ENCODE results near the gene MGAT5B. TPM values are rescaled to one million over a fixed set of nuclear protein-coding genes. Genes with fewer than 3 reads are reported as not detected.
"Not testable (repeated sequence)": the region's sequence is repeated elsewhere in the genome, so short reads cannot be mapped to it uniquely, and the experiment has no call there.

MGAT5B gene
- polyA plus RNA-seq, 3 donors from 2014 or later, result not detected

DNA sequence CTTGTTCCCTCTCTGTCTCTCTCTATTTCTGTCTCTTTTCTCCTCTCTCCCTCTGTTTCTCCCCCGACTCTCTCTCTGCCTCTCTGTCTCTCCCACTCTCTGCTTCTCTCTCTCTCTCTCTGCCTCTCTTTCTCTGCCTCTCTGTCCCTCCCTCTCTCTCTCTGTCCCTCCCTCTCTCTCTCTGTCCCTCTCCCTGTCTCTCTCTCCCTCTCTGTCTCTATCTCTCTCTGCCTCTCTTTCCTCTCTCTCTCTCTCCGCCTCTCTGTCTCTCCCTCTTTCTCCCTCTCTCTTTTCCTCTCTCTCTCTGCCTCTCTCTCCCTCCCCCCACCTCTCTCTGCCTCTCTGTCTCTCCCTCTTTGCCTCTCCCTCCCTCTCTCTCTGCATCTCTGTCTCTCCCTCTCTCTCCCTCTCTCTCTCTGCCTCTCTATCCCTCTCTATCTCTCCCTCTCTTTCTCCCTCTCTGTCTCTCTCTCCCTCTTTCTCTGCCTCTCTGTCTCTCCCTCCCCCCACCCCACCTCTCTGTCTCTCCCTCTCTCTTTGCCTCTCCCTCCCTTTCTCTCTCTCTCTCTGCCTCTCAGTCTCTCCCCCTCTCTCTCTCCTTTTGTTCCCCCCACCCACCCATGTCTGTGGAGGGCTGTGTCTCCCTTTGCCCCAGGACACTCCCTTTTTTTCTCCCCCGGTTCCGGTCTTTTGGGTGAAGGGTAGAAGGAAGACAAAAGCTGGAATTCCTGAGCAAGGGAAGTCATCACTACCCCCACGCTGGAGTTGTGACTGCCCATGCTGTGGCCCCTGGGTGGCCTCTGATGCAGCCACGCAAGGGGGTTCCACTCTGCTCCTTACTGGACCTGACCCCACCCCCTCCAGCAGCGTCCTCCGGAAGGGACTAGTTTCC, 27.1 kb upstream of the MGAT5B start:
- H3K36me3 Mint-ChIP-seq, result peaks cover 0 to 5% (median 0%) of the 10 kb centered on the region in 3 donors
- H3K27ac Mint-ChIP-seq, result peak overlapping the region in 1 of 6 donors; percentile 26
- no peak for DNase-seq
- H3K27me3 Mint-ChIP-seq (ENCODE audit: low read depth in 3 of 3), result peaks cover 4 to 15% (median 10%) of the 10 kb centered on the region in 3 donors
- H3K4me3 Mint-ChIP-seq, result peak overlapping the region in 2 of 5 donors; percentile 61 to 67
- peaks cover 16 to 23% of the 10 kb centered on the region in 2 donors for H3K4me1 Mint-ChIP-seq
- H3K9me3 Mint-ChIP-seq, result no peaks in the 10 kb centered on the region

GRCh38 chr17:76841776-76842405, 26.3 kb upstream of the MGAT5B start:
- Mint-ChIP-seq H3K4me1 (peaks cover 16 to 23% of the 10 kb centered on the region in 2 donors), H3K27me3 (ENCODE audit: low read depth in 3 of 3) (peaks cover 4 to 15% (median 15%) of the 10 kb centered on the region in 3 donors), H3K36me3 (peaks cover 0 to 5% (median 0%) of the 10 kb centered on the region in 3 donors), H3K27ac (no peak overlapping the region), H3K9me3 (no peaks in the 10 kb centered on the region), H3K4me3 (peak overlapping the region in 2 of 5 donors; percentile 21 to 27)
- no peak for DNase-seq

DNA sequence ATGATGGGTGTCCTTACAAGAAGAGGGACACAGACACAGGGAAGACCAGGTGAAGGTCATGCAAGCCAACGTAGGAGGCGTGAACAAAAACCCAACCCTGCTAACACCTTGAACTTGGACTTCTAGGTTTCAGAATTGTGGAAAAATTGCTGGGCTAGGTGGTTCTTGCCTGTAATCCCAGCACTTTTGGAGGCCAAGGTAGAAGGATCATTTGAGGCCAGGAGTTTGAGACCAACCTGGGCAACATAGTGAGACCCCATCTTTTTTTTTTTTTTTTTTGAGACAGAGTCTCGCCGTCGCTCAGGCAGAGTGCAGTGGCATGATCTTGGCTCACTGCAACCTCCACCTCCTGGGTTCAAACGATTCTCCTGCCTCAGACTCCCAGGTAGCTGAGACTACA, 25.1 kb upstream of the MGAT5B start:
- not testable (repeated sequence) for H3K36me3 Mint-ChIP-seq, DNase-seq, H3K9me3 Mint-ChIP-seq, H3K27ac Mint-ChIP-seq, H3K4me3 Mint-ChIP-seq
- H3K27me3 Mint-ChIP-seq (ENCODE audit: low read depth in 3 of 3), result peaks cover 4 to 20% (median 15%) of the 10 kb centered on the region in 3 donors
- H3K4me1 Mint-ChIP-seq, result peaks cover 16 to 23% of the 10 kb centered on the region in 2 donors

DNA sequence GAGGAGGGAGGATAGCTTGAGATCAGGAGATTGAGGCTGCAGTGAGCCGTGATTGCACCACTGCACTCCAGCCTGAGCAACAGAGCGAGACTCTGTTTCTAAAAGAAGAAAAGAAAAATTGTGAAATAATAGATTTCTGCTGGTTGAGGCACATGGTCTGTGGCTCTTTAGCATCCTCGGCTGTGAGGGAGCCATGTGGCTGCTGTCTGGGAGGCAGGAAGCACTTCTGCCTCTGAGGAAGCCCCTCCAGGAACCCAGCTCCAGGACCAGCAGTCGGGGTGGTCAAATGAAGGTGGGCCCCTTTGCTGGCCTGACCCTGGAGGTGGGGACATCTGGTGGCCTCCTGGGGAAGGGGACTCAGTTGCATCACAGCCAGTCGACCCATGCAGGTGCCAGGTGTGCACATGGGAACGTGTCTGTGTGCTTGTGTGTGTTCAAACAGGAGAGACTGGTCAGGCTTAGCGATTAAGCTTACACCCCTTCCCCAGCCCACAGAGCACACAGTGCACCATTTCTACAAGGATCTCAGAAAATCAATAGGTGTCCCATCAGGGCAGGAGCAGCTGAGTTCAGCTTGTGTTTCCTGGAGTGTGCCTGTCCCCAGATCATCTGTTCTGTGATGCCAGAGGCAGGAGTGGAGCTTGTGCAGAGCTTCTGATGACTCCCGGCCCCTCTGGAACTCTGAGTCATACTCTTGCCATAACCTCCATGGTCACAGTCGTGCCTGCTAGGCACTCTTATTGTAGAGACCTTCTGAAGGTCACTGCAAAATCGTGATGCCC, 24.3 kb upstream of the MGAT5B start:
- H3K4me3 Mint-ChIP-seq, result peak overlapping the region in 1 of 5 donors; percentile 3
- H3K36me3 Mint-ChIP-seq, result peaks cover 0 to 5% (median 0%) of the 10 kb centered on the region in 3 donors
- no peak for DNase-seq
- H3K27me3 Mint-ChIP-seq (ENCODE audit: low read depth in 3 of 3), result peaks cover 5 to 21% (median 15%) of the 10 kb centered on the region in 3 donors
- H3K27ac Mint-ChIP-seq, result no peak overlapping the region
- no peaks in the 10 kb centered on the region for H3K9me3 Mint-ChIP-seq
- peaks cover 16 to 21% of the 10 kb centered on the region in 2 donors for H3K4me1 Mint-ChIP-seq

GRCh38 chr17:76844485-76844829, 23.7 kb upstream of the MGAT5B start:
- no peak overlapping the region for H3K27ac Mint-ChIP-seq
- H3K27me3 Mint-ChIP-seq (ENCODE audit: low read depth in 3 of 3), result peaks cover 7 to 21% (median 15%) of the 10 kb centered on the region in 3 donors
- no peak for DNase-seq

GRCh38 chr17:76844846-76845245, 23.4 kb upstream of the MGAT5B start:
- Mint-ChIP-seq H3K27ac (no peak overlapping the region), H3K9me3 (no peaks in the 10 kb centered on the region), H3K27me3 (ENCODE audit: low read depth in 3 of 3) (peaks cover 7 to 21% (median 15%) of the 10 kb centered on the region in 3 donors), H3K4me1 (peaks cover 11 to 12% of the 10 kb centered on the region in 2 donors), H3K36me3 (peaks cover 0 to 5% (median 0%) of the 10 kb centered on the region in 3 donors), H3K4me3 (no peak overlapping the region)
- DNase-seq, result no peak

More at GRCh38 chr17:76844485-76844829, 23.7 kb upstream of the MGAT5B start:
- Mint-ChIP-seq H3K9me3 (no peaks in the 10 kb centered on the region), H3K4me1 (peaks cover 15 to 16% of the 10 kb centered on the region in 2 donors), H3K4me3 (no peak overlapping the region), H3K36me3 (peaks cover 0 to 5% (median 0%) of the 10 kb centered on the region in 3 donors)

- peaks cover 0 to 4% (median 0%) of the 10 kb centered on the region in 3 donors for H3K36me3 Mint-ChIP-seq
- no peak overlapping the region for H3K27ac Mint-ChIP-seq
- DNase-seq, result no peak
- peaks cover 7 to 21% (median 15%) of the 10 kb centered on the region in 3 donors for H3K27me3 Mint-ChIP-seq (ENCODE audit: low read depth in 3 of 3)
- no peaks in the 10 kb centered on the region for H3K9me3 Mint-ChIP-seq
- peaks cover 4 to 5% of the 10 kb centered on the region in 2 donors for H3K4me1 Mint-ChIP-seq
- H3K4me3 Mint-ChIP-seq, result no peak overlapping the region
Observed at GRCh38 chr17:76845541-76846017, 22.6 kb upstream of the MGAT5B start.

DNA sequence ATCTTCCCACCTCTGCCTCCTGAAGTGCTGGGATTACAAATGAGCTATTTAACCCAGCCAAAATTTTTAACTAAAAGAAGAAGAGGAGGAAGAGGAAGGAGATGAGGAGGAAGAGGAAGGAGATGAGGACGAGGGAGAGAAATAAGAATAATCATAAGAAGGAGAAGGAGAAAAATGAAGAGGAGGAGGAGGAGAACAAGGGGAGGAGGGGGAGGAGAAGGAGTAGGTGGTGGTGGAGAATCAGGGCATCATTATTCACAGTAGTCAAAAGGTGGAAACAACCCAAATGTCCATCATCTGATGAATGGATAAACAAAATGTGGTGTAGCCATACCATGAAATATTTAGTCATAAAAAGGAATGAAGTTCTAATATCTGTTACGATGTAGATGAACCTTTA, 21.2 kb upstream of the MGAT5B start:
- no peaks in the 10 kb centered on the region for H3K36me3 Mint-ChIP-seq
- H3K27me3 Mint-ChIP-seq (ENCODE audit: low read depth in 3 of 3), result peaks cover 4 to 16% (median 6%) of the 10 kb centered on the region in 3 donors
- no peaks in the 10 kb centered on the region for H3K9me3 Mint-ChIP-seq
- H3K27ac Mint-ChIP-seq, result no peak overlapping the region
- DNase-seq, result no peak
- no peak overlapping the region for H3K4me3 Mint-ChIP-seq
- no peaks in the 10 kb centered on the region for H3K4me1 Mint-ChIP-seq

DNA sequence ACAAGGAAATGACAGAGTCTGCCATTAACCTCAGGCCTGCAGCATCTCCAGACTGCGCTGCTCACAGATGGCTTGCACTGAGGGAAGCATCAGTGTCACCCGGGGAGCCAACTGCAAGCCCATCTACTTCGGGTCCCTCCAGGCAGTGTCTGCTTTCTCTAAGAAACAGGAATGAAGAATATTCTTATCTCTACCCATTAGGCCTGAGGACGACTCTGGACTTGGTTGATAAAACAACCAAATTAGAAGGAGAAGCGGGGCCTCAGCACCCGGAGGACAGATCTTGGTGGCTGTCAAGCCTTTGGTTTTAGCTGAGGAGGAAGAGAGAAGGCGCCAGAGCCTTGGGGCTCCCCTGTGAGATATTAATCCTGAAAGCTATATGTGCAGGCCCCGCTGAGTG, 19.5 kb upstream of the MGAT5B start:
- Mint-ChIP-seq H3K36me3 (no peaks in the 10 kb centered on the region), H3K4me1 (no peaks in the 10 kb centered on the region), H3K27ac (no peak overlapping the region), H3K27me3 (ENCODE audit: low read depth in 3 of 3) (peaks cover 4 to 13% (median 6%) of the 10 kb centered on the region in 3 donors), H3K4me3 (no peak overlapping the region), H3K9me3 (no peaks in the 10 kb centered on the region)
- DNase-seq, result no peak

DNA sequence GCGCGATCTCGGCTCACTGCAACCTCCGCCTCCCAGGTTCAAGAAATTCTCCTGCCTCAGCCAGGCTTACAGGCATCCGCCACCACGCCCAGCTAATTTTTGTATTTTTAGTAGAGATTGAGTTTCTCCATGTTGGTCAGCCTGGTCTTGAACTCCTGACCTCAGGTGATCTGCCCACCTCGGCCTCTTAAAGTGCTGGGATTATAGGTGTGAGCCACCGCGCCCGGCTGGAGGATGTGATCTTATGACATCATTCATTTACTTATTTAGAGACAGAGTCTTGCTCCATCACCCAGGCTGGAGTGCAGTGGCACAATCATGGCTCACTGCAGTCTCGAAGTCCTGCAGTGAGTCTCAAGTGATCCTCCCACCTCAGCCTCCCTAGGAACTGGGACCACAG, 19.0 kb upstream of the MGAT5B start:
- peaks cover 4 to 18% (median 6%) of the 10 kb centered on the region in 3 donors for H3K27me3 Mint-ChIP-seq (ENCODE audit: low read depth in 3 of 3)
- H3K36me3 Mint-ChIP-seq, H3K4me3 Mint-ChIP-seq, DNase-seq, H3K27ac Mint-ChIP-seq, H3K4me1 Mint-ChIP-seq, H3K9me3 Mint-ChIP-seq: not testable (repeated sequence)

GRCh38 chr17:76852843-76853242, 15.4 kb upstream of the MGAT5B start:
- DNase-seq, result no peak
- H3K27me3 Mint-ChIP-seq (ENCODE audit: low read depth in 3 of 3), result peaks cover 2 to 12% (median 4%) of the 10 kb centered on the region in 3 donors
- H3K36me3 Mint-ChIP-seq, result no peaks in the 10 kb centered on the region
- no peak overlapping the region for H3K4me3 Mint-ChIP-seq
- no peak overlapping the region for H3K27ac Mint-ChIP-seq
- H3K9me3 Mint-ChIP-seq, result no peaks in the 10 kb centered on the region
- no peaks in the 10 kb centered on the region for H3K4me1 Mint-ChIP-seq

DNA sequence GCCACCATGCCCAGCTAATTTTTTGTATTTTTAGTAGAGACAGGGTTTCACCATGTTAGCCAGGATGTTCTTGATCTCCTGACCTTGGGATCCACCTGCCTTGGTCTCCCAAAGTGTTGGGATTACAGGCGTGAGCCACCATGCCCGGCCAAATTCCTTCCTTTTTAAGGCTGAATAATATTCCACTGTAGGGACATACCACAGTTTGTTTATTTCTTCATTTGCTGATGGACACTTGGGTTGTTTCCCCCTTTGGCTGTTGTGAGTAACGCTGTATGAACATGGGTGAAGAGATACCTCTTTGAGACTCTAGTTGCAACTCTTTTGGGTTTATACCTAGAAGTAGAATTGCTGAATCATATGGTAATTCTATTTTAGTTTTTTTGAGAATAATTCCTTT, 13.1 kb upstream of the MGAT5B start:
- Mint-ChIP-seq H3K27ac (no peak overlapping the region), H3K4me1 (no peaks in the 10 kb centered on the region), H3K27me3 (ENCODE audit: low read depth in 3 of 3) (peaks cover 0 to 11% (median 0%) of the 10 kb centered on the region in 3 donors), H3K36me3 (no peaks in the 10 kb centered on the region), H3K4me3 (no peak overlapping the region), H3K9me3 (no peaks in the 10 kb centered on the region)
- DNase-seq, result no peak

- no peak for DNase-seq
- Mint-ChIP-seq H3K36me3 (no peaks in the 10 kb centered on the region), H3K9me3 (no peaks in the 10 kb centered on the region), H3K27ac (no peak overlapping the region), H3K27me3 (ENCODE audit: low read depth in 3 of 3) (peaks cover 0 to 11% (median 7%) of the 10 kb centered on the region in 3 donors), H3K4me3 (no peak overlapping the region), H3K4me1 (no peaks in the 10 kb centered on the region)
Observed at GRCh38 chr17:76862079-76862478, 6.1 kb upstream of the MGAT5B start.

All from immature natural killer cell (primary cell).